Stimulated activated CD4-positive, alpha-beta T cell treated with anti-CD3 and anti-CD28 coated beads, TNF-alpha, amount 100 ng/mL, for 48 hours (primary cell): Measurements from ENCODE around the gene LCAT.

Experiments
- DNase-seq, 3 donors: peaks; one replicate each; pipeline ENCODE4 v3.0.0-alpha.2; 2020; ENCODE audit warnings: low read depth in 3 of 3

The LCAT gene

DNA sequence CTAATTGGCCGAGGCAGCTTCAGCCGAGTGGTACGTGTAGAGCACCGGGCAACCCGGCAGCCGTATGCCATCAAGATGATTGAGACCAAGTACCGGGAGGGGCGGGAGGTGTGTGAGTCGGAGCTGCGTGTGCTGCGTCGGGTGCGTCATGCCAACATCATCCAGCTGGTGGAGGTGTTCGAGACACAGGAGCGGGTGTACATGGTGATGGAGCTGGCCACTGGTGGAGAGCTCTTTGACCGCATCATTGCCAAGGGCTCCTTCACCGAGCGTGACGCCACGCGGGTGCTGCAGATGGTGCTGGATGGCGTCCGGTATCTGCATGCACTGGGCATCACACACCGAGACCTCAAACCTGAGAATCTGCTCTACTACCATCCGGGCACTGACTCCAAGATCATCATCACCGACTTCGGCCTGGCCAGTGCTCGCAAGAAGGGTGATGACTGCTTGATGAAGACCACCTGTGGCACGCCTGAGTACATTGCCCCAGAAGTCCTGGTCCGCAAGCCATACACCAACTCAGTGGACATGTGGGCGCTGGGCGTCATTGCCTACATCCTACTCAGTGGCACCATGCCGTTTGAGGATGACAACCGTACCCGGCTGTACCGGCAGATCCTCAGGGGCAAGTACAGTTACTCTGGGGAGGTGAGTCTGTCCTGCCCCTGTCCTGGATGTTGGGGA, 34.7 kb downstream of the LCAT start:
- DNase-seq, result no peak

DNA sequence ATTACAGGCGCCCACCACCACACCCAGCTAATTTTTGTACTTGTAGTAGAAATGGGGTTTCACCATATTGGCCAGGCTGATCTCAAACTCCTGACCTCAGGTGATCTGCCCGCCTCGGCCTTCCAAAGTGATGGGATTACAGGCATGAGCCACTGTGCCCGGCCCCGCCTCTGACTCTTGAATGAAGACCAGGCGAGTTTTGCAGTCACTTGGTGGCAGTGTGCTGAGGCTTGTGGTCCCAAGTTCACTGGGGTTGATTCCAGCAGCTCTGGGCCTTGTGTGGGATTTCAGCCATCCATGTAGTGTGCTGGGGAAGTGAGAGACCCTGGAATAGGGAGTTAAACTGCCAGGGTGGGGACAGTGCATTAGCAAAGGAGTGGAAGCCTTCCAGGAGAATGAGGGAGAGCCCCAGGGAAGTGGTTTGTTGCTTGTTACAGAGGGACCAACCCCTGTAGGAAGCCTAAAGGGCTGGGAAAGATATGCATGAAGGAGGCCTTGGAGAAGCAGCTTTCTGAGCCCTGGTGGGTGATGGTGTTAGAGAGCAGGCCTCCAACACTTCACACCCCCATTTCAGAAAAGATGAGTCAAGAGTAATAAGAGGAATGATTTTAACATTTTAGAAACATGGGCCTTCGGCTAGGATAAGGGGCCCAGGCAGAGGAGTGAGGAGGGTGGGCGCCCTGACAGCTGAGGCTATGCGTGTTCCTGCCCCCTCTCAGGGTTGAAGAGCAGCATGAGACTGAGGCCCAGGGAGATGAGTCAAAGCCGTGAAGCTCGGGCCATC, 36.3 kb downstream of the LCAT start:
- no peak for DNase-seq

DNA sequence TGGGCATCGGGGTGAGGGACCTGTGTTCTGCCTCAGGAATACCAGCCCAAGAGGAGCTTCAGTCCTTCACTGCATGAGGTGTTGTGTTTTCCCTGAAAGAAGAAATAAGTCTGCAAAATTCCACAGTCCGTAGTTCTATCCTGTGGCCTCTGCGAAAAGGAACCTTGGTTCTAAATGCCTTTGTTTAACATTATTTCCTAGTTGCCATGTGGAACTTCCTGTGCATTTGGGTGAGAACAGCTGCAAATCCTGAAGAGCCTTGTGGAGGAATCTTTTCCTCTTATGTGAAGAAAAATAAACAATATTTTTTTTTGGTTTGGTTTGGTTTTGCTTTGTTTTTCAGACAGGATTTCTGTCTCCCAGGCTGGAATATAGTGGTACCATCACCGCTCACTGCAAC, 41.1 kb downstream of the LCAT start:
- no peak for DNase-seq

DNA sequence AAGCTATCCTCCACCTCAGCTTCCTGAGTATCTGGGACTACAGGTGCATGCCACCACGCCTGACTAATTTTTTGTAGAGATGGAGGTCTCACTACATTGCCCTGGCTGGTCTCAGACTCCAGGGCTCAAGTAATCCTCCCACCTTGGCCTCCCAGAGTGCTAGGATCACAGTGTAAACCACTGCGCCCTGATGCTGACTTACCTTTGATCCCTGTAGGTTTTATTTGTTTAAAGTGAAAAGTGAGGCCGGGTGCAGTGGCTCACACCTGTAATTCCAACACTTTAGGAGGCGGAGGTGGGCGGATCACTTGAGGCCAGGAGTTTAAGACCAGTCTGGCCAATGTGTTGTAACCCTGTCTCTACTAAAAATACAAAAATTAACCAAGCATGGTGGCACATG, 42.2 kb downstream of the LCAT start:
- no peak for DNase-seq

DNA sequence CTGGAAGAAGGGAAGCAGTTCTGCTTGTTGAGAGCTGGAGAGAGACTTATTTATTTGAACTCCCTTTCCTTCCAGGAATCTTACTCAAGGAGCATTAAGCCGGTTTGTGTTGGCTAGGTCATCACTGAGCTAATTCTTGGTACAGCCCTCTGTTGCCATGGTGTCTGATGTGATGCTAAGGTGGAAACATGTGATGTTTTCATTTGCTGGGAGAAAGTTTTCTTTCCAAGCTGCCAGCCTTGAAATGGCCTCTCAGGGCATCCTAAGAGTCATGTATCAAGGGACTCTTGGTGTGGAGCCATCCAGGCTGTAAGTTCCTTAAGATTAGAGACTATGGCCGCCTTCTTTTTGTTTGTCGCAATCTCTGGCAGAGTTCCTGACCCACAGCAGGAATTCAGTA, 46.7 kb downstream of the LCAT start:
- DNase-seq, result no peak

DNA sequence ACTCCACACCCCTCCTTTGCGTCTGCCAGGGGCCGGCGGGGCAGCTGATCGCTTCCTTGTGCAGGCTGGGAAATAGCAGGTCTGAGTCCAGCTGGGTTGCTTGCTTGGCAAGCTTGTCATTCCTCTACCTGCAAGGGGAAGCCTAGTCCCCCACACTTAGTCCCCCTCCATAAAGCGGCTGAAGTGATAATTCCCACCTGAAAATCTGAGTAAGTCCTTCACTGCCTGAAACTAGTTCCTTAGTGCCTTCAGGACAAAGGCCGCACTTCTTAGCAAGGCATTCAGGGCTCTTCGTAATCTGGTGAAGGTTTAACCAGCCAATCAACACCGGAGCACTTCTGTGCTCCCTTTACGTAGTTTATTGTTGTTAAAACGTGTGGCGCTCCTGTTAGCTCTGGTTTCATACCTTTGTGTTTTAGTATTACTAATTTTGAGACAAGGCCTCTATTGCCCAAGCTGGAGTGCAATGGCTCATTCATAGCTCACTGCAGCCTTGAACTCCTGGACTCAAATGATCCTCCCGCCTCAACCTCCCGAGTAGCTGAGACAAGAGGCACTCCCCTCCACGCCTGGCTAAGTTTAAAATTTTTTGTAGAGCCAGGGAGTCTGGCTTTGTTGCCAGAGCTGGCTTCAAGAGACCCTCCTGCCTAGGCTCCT, 50.0 kb downstream of the LCAT start:
- no peak for DNase-seq

DNA sequence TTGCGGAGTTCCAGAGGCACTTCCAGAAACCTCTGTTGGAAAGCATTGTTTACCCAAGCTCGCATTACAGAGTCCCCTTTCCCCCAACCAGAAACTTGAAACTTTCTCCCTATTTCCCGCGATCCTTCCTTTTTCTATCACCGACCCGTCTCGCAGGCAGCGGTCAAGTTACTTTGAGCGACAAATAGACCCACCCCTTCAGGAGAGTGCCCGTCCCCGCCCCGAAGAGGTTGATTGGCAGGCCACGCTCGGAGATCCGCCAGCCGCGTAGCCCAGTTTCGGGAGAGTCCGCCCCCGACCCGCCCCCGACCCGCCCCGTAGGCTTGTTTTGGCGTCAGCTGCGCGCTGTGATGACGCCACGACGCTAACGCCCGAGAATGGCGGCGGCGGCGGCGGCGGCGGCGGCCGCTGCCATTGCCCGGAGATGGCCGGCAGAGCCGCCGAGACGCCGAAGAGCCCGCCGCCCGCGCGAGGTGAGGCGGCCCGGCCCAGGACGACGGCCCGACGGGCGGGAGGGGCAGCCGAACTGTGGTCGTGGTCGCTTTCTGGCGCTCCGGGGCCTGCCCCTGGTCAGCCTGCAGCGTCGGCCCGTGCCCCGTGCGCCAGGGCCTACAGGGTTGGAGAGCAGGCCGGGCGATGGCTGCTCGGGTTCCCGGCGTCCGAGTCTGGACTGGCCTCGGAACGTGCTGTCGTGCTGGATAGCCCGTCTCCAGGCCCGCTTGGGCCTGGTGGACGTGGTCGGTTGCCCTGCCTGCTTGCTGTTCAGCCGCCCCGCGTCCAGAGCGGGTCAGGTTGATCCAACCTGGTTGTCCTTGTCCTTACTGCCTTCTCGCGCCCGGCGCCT, 50.8 kb downstream of the LCAT start, which contains the start of gene PSKH1:
Gene PSKH1 (plus strand): TSS at position 356 of the 844 bp plus-strand sequence. CDS start 15,496 bp downstream, outside the sequence.
- DNase-seq, result peak; percentile 92 to 95 (median 92)

DNA sequence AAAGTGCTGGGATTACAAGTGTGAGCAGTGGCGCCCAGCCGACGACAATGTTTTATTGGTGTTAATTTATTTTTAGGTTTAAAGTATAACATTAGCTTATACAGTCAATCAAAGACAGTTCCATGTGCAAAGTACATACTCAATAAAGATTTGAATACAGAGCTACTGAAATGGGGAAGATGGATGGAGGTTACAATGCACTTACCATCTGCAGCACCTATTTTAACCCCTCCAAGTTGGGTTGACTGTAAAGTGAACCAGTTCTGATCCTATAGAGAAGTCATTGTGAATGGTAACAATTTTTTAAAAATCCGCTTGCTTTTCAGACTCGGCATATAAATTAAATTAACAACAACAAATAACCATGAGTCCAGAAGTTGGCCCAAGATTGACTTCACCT, 51.5 kb downstream of the LCAT start:
- DNase-seq, result no peak
